ENCODE measurements around the gene KCNG3. TPM values are rescaled to one million over a fixed set of nuclear protein-coding genes. Genes with fewer than 3 reads are reported as not detected.
"Not testable (repeated sequence)": the region's sequence is repeated elsewhere in the genome, so short reads cannot be mapped to it uniquely, and the experiment has no call there.

The KCNG3 gene
- total RNA-seq, 4 donors from 2014 or later: 0.27 TPM; not detected in 3

- 63 to 79% methylated on average over 2 to 3 of the region's 3 CpGs for WGBS, 2 donors (ENCODE audit: low coverage in 1 of 2)
- Histone ChIP-seq H3K9me3 (peaks cover 0 to 23% (median 0%) of the 10 kb centered on the region in 3 donors), H3K4me1 (no peaks in the 10 kb centered on the region), H3K4me3 (no peak overlapping the region), H3K27ac (no peak overlapping the region), H3K36me3 (no peaks in the 10 kb centered on the region), H3K27me3 (peaks cover 8% of the 10 kb centered on the region)
- TF ChIP-seq EP300 (IDR thresholded peaks at IDR 0.05) (no peak), POLR2AphosphoS5 (IDR thresholded peaks at IDR 0.05) (no peak), POLR2A (IDR thresholded peaks at IDR 0.05) (no peak)
- TF ChIP-seq, protein P1, sequence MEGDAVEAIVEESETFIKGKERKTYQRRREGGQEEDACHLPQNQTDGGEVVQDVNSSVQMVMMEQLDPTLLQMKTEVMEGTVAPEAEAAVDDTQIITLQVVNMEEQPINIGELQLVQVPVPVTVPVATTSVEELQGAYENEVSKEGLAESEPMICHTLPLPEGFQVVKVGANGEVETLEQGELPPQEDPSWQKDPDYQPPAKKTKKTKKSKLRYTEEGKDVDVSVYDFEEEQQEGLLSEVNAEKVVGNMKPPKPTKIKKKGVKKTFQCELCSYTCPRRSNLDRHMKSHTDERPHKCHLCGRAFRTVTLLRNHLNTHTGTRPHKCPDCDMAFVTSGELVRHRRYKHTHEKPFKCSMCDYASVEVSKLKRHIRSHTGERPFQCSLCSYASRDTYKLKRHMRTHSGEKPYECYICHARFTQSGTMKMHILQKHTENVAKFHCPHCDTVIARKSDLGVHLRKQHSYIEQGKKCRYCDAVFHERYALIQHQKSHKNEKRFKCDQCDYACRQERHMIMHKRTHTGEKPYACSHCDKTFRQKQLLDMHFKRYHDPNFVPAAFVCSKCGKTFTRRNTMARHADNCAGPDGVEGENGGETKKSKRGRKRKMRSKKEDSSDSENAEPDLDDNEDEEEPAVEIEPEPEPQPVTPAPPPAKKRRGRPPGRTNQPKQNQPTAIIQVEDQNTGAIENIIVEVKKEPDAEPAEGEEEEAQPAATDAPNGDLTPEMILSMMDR (IDR thresholded peaks at IDR 0.05): no peak
- ATAC-seq: no peak
These were observed 82.9 kb downstream of the KCNG3 start for GRCh38 chr2:42410742-42411514.

GRCh38 chr2:42408009-42408408, 85.8 kb downstream of the KCNG3 start:
- WGBS, 2 donors (ENCODE audit: low coverage in 1 of 2): no CpG with 5 or more reads among the region's 8 CpGs
- H3K27me3 ChIP-seq: peaks cover 8% of the 10 kb centered on the region

GRCh38 chr2:42407476-42407875, 86.3 kb downstream of the KCNG3 start:
- WGBS, 2 donors (ENCODE audit: low coverage in 1 of 2): no CpG with 5 or more reads among the region's 6 CpGs
- ATAC-seq: no peak

More at GRCh38 chr2:42408009-42408408, 85.8 kb downstream of the KCNG3 start:
- no peak overlapping the region for H3K4me3 ChIP-seq
- ATAC-seq: no peak
- H3K9me3 ChIP-seq: no peaks in the 10 kb centered on the region
- no peaks in the 10 kb centered on the region for H3K36me3 ChIP-seq
- no peaks in the 10 kb centered on the region for H3K4me1 ChIP-seq
- H3K27ac ChIP-seq: no peak overlapping the region
- TF ChIP-seq EP300 (IDR thresholded peaks at IDR 0.05) (no peak), POLR2AphosphoS5 (IDR thresholded peaks at IDR 0.05) (no peak), POLR2A (IDR thresholded peaks at IDR 0.05) (no peak)
- TF ChIP-seq, protein P1 (IDR thresholded peaks at IDR 0.05): no peak

GRCh38 chr2:42404676-42405075, 89.1 kb downstream of the KCNG3 start:
- Histone ChIP-seq H3K4me3 (no peak overlapping the region), H3K36me3 (no peaks in the 10 kb centered on the region), H3K27me3 (peaks cover 8% of the 10 kb centered on the region), H3K27ac (no peak overlapping the region), H3K9me3 (no peaks in the 10 kb centered on the region), H3K4me1 (no peaks in the 10 kb centered on the region)
- TF ChIP-seq EP300 (IDR thresholded peaks at IDR 0.05) (no peak), POLR2AphosphoS5 (IDR thresholded peaks at IDR 0.05) (no peak), POLR2A (IDR thresholded peaks at IDR 0.05) (no peak)
- TF ChIP-seq, protein P1 (IDR thresholded peaks at IDR 0.05): no peak
- no peak for ATAC-seq
- 48 to 86% methylated on average over 1 to 3 of the region's 4 CpGs for WGBS, 2 donors (ENCODE audit: low coverage in 1 of 2)

More at GRCh38 chr2:42407476-42407875, 86.3 kb downstream of the KCNG3 start:
- H3K4me1 ChIP-seq: no peaks in the 10 kb centered on the region
- H3K36me3 ChIP-seq: no peaks in the 10 kb centered on the region
- TF ChIP-seq POLR2AphosphoS5 (IDR thresholded peaks at IDR 0.05) (no peak), POLR2A (IDR thresholded peaks at IDR 0.05) (no peak), EP300 (IDR thresholded peaks at IDR 0.05) (no peak)
- TF ChIP-seq, protein P1 (IDR thresholded peaks at IDR 0.05): no peak
- H3K27me3 ChIP-seq: peaks cover 8% of the 10 kb centered on the region
- H3K4me3 ChIP-seq: no peak overlapping the region
- H3K9me3 ChIP-seq: no peaks in the 10 kb centered on the region
- no peak overlapping the region for H3K27ac ChIP-seq

- TF ChIP-seq, protein P1 (IDR thresholded peaks at IDR 0.05): no peak
- TF ChIP-seq POLR2A (IDR thresholded peaks at IDR 0.05) (no peak), EP300 (IDR thresholded peaks at IDR 0.05) (no peak), POLR2AphosphoS5 (IDR thresholded peaks at IDR 0.05) (no peak)
- ATAC-seq: no peak
- H3K9me3 ChIP-seq: no peaks in the 10 kb centered on the region
These were observed 92.0 kb downstream of the KCNG3 start for GRCh38 chr2:42401773-42402172.

DNA sequence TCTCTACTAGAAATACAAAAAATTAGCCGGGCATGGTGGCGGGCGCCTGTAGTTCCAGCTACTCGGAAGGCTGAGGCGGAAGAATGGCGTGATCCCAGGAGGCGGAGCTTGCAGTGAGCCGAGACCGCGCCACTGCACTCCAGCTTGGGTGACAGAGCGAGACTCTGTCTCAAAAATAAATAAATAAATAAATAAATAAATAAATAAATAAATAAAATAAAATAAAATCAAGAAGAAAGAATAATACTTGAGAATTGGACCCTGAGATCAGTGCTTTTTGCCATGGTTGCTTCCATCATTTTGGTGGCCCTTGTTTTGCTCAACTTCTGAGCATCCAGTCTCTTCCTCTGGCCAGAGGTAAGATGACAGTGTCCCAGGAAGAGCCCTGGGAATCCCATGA, 95.7 kb downstream of the KCNG3 start:
- not testable (repeated sequence) for H3K4me1 ChIP-seq, ATAC-seq, H3K27me3 ChIP-seq, H3K27ac ChIP-seq, H3K36me3 ChIP-seq, H3K4me3 ChIP-seq, H3K9me3 ChIP-seq
- 100% methylated on average over 4 of the region's 11 CpGs; no CpG with 5 or more reads in 1 of the 2 donors for WGBS, 2 donors (ENCODE audit: low coverage in 1 of 2)

More at GRCh38 chr2:42401773-42402172, 92.0 kb downstream of the KCNG3 start:
- Histone ChIP-seq H3K27ac (no peak overlapping the region), H3K4me3 (no peak overlapping the region), H3K36me3 (no peaks in the 10 kb centered on the region), H3K4me1 (no peaks in the 10 kb centered on the region), H3K27me3 (no peaks in the 10 kb centered on the region)
- WGBS, 2 donors (ENCODE audit: low coverage in 1 of 2): 82 to 100% methylated on average over 6 of the region's 6 CpGs

DNA sequence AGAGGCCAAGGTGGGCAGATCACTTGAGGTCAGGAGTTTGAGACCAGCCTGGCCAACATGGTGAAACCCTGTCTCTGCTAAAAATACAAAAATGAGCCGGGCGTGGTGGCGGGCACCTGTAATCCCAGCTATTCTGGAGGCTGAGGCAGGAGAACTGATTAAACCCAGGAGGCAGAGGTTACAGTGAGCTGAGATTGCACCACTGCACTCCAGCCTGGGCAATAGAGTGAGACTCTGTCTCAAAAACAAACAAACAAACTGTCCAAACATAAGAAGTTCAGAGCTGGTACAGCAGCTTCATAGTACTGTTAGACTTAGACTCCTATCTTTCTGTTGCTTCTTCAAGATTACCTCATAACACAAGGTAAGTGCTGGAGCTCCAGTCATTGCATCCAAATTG, 100.5 kb downstream of the KCNG3 start:
- not testable (repeated sequence) for H3K4me1 ChIP-seq, H3K27ac ChIP-seq, H3K27me3 ChIP-seq, H3K36me3 ChIP-seq, ATAC-seq, H3K9me3 ChIP-seq, H3K4me3 ChIP-seq
- 98 to 100% methylated on average over 3 of the region's 3 CpGs for WGBS, 2 donors (ENCODE audit: low coverage in 1 of 2)

All from gastroesophageal sphincter (tissue), 4 donors.